ENCODE data around the gene DMBT1.

The DMBT1 gene

GRCh38 chr10:122674781-122675180, 114.2 kb downstream of the DMBT1 start:
- DNase-seq = no peak

GRCh38 chr10:122675278-122675677, 114.7 kb downstream of the DMBT1 start:
- DNase-seq = no peak

- no peak for DNase-seq
These were observed 117.7 kb downstream of the DMBT1 start for GRCh38 chr10:122678266-122678665.

- no peak for DNase-seq
These were observed 122.0 kb downstream of the DMBT1 start for GRCh38 chr10:122682522-122682921.

GRCh38 chr10:122688293-122688989, 127.9 kb downstream of the DMBT1 start:
- no peak for DNase-seq

GRCh38 chr10:122689146-122689820, 128.7 kb downstream of the DMBT1 start:
- DNase-seq = no peak

GRCh38 chr10:122692744-122693143, 132.2 kb downstream of the DMBT1 start:
- DNase-seq = no peak
